Amygdala (tissue), 56 donors: Measurements from ENCODE around the gene KCNE4.

ENCODE experiments used
- DNase-seq, 56 donors: peaks; one replicate each; lab custom pipeline; 2025; lab: John Stamatoyannopoulos, UW

KCNE4 gene

GRCh38 chr2:223082706-223083105, 30.7 kb downstream of the KCNE4 start:
- DNase-seq, result no peak

- DNase-seq, result no peak
Measured at GRCh38 chr2:223083402-223084070, 31.5 kb downstream of the KCNE4 start.

- peak in 5 of 56 donors; percentile 4 to 17 (median 10) for DNase-seq
Measured at GRCh38 chr2:223084873-223085272, 32.9 kb downstream of the KCNE4 start.

GRCh38 chr2:223086370-223086981, 34.5 kb downstream of the KCNE4 start:
- peak in 25 of 56 donors; percentile 2 to 54 (median 17) for DNase-seq

GRCh38 chr2:223087466-223087865, 35.5 kb downstream of the KCNE4 start:
- DNase-seq, result no peak

- no peak for DNase-seq
Measured at GRCh38 chr2:223088866-223089265, 36.9 kb downstream of the KCNE4 start.

GRCh38 chr2:223090039-223090438, 38.0 kb downstream of the KCNE4 start:
- no peak for DNase-seq

- no peak for DNase-seq
Measured at GRCh38 chr2:223090540-223091235, 38.7 kb downstream of the KCNE4 start.

- DNase-seq, result no peak
Measured at GRCh38 chr2:223092667-223093066, 40.7 kb downstream of the KCNE4 start.

- no peak for DNase-seq
Measured at GRCh38 chr2:223093436-223094241, 41.6 kb downstream of the KCNE4 start.

GRCh38 chr2:223095207-223095606, 43.2 kb downstream of the KCNE4 start:
- DNase-seq, result no peak

- no peak for DNase-seq
Measured at GRCh38 chr2:223096235-223096970, 44.4 kb downstream of the KCNE4 start.

GRCh38 chr2:223097888-223098383, 45.9 kb downstream of the KCNE4 start:
- DNase-seq, result no peak

GRCh38 chr2:223099561-223099960, 47.6 kb downstream of the KCNE4 start:
- no peak for DNase-seq

- DNase-seq, result no peak
Measured at GRCh38 chr2:223100061-223100511, 48.1 kb downstream of the KCNE4 start.

- peak in 3 of 56 donors; percentile 5 to 16 (median 13) for DNase-seq
Measured at GRCh38 chr2:223101340-223102039, 49.5 kb downstream of the KCNE4 start.

GRCh38 chr2:223102040-223102400, 50.0 kb downstream of the KCNE4 start:
- peak in 2 of 56 donors; percentile 3 to 13 for DNase-seq

GRCh38 chr2:223102450-223102849, 50.5 kb downstream of the KCNE4 start:
- no peak for DNase-seq
